NCI-H1417 treated with DMSO at 0.1 percent for 48 hours (cell line): ENCODE measurements around the gene PRDM16.

Source experiments
- DNase-seq: peaks from one replicate; lab custom pipeline; 2025; lab: John Stamatoyannopoulos, UW

The PRDM16 gene

DNA sequence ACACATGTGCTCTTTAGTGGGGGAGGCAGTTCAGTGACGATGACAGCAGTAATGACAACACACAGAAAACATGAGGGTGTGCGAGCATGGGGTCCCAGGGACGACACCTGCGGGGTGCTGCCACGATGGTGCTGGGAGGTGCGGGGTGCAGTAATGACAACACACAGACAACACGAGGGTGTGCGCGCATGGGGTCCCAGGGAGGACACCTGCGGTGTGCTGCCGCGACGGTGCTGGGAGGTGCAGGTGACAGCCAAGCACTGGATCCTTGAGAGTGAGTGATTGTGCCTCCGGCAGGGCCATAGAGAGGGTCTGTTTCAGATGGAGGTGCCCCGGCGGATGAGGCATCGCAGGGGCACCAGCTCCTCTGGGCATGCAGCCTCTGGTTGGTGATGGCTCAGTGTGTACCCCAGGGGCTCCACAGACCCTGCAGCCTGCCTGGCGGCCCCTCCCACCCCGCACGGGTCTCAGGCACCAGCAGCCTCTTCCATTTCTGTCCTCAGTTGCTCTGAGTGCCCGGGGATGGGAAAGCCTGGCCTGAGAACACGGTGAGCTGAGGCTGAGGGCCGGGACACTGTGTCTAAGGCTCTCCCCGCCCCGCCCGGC is 193.8 kb downstream of the PRDM16 start:
- no peak for DNase-seq

DNA sequence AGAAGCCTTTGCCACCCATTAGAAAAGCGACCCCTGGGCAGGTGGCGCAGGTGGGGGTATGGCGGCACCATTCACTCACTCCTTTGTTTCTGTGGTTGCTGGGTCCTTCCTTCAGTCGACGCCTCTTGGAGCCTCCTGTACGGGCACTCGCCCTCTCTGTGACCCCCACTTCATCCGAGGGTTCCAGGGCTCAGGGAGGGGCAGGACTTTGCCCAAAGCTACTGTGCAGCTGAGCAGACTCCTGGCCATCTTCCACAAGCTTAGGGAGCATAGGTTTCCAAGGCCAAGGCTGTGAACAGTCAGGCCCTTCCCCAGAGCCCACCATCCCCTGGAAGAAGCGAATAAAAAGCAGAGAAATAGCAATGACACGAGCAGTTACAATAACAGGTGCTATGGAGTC is 194.8 kb downstream of the PRDM16 start:
- no peak for DNase-seq

GRCh38 chr1:3264456-3264855 is 195.5 kb downstream of the PRDM16 start:
- no peak for DNase-seq

- DNase-seq = no peak
Observed at GRCh38 chr1:3265835-3266805, 197.1 kb downstream of the PRDM16 start.

- DNase-seq = no peak
Observed at GRCh38 chr1:3266870-3267549, 198.0 kb downstream of the PRDM16 start.

GRCh38 chr1:3267550-3268270 is 198.7 kb downstream of the PRDM16 start:
- no peak for DNase-seq

DNA sequence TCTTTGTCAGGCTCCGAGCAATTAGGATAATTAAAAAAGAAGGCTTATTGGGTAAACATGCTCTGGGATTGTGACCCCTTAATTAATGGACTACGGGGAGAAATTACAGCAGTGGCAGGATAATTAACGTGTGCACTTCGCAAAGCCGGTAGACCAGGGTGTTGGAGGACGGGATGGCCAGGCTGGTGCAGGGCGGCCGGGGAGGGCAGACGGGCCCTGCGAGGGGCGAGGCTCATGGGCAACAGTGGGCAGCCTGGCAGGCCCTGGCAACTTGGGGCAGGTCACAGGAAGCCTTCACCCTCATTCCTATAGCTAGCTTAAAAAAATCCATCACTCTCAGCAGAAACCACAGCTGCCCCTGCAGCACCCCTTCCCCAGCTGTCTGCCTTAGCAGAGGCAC is 199.3 kb downstream of the PRDM16 start:
- no peak for DNase-seq

DNA sequence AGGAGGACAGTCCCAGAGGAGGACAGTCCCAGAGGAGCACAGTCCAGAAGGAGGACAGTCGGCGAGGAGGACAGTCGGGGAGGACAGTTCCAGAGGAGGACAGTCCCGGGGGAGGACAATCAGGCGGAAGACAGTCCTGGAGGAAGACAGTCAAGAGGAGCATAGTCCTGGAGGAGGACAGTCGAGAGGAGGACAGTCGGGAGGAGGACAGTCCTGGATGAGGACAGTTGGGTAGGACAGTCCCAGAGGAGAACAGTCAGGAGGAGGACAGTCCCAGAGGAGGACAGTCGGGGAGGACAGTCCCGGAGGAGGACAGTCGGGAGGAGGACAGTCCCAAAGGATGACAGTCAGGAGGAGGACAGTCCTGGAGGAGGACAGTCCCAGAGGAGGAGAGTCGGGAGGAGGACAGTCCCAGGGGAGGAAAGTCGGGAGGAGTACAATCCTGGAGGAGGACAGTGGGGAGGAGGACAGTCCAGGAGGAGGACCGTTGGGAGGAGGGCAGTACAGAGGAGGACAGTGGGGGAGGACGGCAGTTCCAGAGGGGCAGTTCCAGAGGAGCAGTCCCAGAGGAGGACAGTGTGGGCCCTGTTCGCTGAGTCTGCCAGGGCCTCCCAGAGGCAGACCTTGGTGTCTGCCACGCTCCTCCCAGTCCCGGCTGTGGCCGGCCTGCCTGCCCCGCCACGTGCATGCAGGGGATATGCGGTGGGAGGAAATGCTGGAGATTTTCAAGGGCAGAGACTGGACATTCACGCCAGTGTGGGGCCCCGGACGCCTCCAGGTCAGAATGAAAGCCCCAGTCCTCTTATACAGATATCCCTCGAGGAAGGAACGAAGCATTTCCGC is 201.6 kb downstream of the PRDM16 start:
- no peak for DNase-seq

DNA sequence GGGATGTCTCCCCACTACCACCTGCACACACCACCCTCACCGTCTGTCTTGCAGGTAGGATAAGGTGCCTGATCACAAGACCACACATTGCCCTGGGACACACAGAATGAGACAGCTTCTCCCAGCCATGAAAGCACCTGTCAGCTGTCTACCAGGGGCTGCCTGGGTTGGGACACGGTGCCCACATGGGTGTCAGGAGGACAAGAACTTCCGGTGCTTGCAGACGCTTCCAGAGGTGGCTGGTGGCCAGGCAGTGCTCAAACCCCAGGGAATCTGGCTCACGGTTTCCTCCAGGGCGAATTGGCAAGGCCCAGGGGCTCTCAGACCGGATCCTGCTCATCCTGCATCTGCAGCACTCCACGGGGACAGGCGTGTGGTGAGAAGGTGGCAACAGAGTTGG is 202.9 kb downstream of the PRDM16 start:
- no peak for DNase-seq

DNA sequence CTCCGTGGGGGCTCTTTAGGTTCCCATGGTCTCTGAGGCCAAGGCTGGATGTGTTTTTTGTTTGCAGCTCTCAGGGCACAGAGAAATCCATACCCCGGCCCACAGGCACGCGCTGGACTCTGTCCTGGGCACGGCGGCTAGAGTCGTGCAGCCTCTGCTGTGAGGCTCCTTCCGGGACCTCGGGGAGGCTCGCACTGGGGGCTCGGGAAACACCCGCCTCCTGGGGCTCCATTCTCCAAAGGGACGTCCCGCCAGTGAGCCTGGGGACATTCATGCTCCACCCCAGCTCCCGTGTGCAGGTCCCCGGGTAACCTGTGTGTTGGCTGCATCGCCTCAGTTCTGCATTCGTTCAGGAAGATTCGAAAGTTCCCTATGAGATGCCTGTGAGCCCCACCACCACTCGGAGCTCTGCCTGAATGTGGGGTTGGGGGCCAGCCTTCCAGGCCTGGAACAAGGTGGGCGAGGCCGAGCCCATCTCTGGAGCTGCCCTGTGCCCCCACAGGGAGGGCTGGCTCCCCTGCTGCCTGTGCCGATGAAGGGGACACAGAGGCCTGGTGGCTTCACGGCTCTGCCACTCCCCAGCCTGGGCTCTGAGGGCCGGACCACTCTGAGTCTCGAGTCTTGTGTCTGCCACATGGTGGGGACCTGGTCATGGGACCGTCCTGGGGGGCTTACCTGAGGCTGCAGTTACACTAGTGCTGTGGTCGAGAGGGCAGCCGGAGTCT is 203.5 kb downstream of the PRDM16 start:
- no peak for DNase-seq

DNA sequence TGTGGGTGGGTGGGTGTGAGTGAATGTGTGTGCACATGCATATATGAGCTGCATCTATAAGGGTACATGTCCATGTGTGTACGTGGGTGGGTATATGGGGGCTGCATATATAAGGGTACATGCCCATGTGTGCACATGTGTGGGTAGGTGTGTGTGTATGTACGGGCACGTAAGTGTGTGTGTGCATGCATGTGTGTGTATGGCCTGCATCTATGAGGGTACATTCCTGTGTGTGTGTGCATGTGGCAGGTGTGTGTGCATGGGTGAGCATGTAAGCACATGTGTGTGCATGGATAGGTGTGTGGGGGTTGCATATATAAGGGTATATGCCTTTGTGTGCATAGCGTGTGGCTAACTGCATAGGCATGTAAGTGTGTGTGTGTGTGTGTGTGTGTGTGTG is 204.4 kb downstream of the PRDM16 start:
- no peak for DNase-seq

DNA sequence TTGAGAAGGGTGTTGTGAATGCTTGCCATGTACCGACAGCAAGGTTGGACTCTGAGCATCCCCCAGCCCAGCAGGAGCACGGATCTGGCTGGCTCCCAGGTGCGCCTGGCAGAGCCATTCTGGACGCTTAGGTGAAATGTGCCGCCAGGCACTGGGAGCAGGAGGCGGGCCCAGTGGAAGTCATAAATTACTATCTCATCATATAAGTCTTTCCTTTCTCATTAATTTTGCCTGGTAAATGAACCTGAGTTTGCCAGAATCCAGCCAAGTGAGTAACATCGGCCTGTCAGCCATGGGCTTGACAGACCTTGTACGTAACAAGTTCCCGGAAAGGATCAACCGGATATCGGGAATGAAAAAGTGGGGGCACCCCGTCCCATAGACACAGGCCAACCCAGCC is 206.0 kb downstream of the PRDM16 start:
- DNase-seq = no peak

GRCh38 chr1:3275471-3276340 is 206.7 kb downstream of the PRDM16 start:
- DNase-seq = no peak

DNA sequence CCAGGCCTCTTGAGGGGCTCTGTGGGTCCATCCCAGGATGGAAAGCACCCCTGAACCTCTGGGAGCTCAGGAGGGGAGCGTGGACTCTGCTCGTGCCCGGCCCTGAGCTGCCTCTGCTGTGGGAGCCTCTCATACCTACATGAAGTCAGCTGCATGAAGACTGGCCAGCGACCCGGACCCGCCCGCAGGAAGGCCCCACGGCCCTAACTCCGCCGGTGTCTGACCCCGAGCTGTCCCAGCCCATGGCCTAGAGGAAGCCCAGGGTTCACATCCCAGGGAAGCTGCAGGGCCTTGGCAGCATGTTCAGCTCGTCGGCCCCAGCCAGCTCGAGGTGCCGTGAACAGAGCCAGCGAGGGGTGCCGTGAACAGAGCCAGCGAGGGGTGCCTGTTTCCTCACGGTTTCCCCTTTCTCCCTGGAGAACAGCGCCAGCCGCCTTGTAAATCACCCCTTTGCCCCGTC is 207.4 kb downstream of the PRDM16 start:
- DNase-seq = no peak

- no peak for DNase-seq
Observed at GRCh38 chr1:3277011-3277471, 208.0 kb downstream of the PRDM16 start.

DNA sequence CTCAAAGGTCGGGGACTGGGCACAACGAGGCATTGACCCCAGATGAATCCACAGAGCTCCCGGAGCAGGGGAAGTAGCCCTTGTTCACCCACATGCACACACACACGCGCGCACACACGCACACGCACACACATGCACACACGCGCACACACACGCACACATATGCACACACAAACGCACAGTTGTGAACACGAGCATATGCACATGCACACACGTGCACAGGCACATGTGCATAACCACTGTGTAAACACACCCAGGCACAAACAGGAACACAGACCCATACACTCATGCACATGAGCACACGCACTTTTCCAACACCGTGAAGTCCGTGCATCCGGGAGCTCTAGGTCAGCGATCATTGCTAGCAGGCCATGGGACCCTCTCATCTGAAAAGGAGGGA is 208.6 kb downstream of the PRDM16 start:
- no peak for DNase-seq

DNA sequence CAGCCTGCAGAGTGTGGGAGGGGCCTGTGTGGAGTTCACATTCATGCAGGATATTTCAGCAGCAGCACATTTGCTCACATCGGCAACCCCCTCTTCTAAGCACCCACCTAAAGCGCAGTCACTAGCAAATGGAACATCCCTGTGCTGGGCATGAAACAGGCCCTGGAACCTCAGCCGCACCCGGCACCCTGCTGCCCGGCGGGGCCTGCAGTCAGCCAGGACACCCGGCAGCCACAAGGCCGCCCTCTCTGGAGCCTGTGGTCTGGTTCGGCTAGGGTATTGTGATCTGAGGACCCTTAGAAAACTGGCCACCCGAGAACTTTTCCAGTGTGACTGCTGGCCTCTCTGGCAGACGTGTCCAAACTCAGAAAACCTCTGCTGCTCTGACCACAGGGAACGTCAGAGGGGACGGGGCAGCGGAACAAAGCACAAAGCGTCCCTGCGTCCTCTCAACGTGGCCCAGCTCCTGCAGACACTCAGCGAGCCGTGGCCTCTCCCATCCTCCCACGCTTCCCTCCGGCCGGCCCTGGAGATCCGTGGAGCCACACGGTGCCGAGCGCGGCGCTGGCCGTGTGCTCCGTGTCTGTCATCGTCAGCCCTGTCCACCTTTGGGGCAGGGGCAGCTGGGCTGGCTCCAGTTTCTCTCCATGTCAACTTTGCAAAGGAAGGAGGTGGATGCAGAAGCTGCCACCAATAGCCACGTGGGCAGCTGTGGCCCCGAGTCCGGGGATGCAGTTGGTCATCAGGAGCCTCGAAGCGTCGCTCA is 209.6 kb downstream of the PRDM16 start:
- no peak for DNase-seq

DNA sequence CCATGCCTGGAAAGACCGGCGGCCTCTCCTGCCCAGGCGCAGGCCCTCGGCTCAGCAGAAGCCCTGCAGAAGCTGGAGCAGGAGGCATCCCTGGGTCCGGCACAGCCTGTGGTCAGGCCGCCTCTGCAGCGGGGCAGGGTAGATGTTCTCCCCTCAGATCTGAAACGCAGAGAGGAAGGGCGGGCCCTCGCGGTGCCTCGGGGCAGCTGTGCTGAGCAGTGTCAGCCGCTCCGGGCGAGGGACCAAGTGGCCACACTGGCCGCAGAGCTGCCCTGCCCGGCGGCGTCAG is 210.1 kb downstream of the PRDM16 start:
- DNase-seq = no peak

DNA sequence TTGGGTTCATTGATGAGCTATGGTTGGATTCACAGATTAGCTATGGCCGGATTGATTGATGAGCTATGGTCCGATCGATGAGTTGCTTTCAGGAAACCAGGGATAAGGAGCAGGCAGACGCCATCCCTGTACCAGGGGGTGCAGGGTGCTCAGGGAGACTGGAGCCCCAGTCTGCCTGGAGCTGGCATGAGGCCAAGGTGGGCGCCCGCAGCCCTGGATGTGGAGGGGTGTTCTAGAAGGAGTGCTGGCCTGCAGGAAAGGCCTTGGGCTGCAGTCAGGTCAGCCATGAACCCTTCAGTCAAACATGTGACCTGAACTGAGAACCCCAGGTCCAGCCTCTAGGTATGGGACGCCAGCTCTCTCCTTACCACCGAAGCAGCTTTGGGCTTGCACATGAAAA is 212.7 kb downstream of the PRDM16 start:
- no peak for DNase-seq
